Hindlimb muscle (tissue), 1 donor: ENCODE results near the gene TIMP2. TPM values are rescaled to one million over a fixed set of nuclear protein-coding genes. Genes with fewer than 3 reads are reported as not detected.
"Not testable (repeated sequence)": the region's sequence is repeated elsewhere in the genome, so short reads cannot be mapped to it uniquely, and the experiment has no call there.

ENCODE experiments used
- DNase-seq: peaks from one replicate; pipeline ENCODE4 v3.0.0-alpha.2; 2013
- polyA plus RNA-seq: library from polyadenylated mRNA; unstranded; fragments of 120-200 nt; gene quantifications from one replicate; pipeline ENCODE4 v1.2.1, GENCODE V29; 2013; ENCODE audit not compliant: insufficient read length

TIMP2 gene
- polyA plus RNA-seq, 1 donor: 185 TPM

DNA sequence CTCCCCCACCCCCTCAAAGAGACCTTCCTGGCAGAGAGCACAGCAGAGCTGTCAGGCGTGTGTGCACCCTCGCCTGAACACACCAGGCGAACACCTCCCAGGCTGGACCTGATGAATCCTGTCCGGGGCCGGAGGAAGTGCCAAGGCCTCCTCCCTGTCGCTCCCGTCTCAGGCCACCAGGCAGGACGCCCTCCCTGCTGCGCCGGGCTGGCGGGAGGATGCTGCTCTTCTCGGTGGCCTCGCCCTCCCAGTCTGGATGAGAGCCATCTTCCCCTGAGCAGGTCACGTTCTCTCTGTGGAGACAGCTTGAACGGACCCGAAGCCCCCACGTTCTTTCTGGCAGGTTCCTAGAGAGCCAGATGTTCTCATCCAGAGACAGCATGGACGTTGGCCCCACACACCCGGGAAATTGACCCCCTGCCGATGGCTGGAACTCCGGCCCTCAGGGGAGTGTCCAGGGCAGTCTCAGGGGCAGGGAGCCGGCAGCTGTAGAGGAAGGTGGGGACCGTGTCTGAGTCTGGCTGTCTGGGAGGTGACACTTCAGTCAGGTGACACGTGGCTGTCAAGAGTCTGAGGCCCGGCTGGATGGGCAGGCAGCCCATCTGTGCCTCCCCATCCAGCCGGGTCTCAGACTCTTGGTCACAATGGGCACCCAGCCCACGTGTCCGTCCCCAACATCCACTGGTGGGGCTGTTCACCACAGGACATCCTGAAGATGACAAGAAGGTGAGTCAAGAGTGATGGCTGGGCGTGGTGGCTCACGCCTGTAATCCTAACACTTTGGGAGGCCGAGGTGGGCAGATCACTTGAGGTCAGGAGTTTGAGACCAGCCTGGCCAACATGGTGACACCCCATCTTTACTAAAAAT, 5.0 kb upstream of the TIMP2 start:
- no peak for DNase-seq

DNA sequence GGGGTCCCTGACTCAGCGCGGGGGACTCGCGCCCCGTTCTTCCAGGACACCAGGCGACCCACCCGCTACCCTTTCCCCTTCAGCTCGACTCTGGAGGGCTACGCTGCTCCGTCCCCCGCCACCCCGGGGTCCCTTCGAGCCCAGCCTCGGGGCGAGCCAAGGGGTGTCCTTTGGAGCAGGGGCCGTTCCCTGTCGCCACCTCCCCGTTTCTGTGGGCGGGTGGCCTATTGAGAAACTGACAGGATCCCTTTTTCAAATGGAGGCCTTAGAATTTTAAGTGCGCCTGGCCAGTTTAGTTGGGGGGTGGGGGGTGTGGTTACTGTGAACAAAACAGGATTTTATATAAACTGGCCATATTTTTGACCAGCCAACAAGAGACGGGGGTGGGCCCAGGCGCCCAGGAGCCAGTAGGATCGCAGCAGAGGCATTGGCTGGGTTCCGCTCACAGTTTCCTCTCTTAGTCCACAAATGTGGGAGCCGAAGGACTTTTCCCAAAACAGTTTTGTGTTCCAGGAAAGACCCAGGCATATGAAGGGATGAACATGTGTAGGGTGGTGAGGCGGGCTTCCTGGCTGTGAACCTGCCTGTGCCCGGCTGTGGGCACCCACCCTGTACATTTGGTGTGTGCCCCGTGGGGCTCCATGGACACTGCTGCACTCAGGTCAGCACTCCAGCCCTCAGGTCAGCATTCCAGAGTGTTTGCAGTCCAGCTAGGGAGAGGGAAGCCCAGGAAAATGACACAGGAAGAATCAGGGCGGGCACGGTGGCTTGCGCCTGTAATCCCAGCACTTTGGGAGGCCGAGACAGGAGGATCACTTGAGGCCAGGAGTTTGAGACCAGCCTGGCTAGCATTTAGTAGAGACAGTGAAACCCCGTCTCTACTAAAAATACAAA, 722 bp upstream of the TIMP2 start:
- peak; percentile 88 for DNase-seq

DNA sequence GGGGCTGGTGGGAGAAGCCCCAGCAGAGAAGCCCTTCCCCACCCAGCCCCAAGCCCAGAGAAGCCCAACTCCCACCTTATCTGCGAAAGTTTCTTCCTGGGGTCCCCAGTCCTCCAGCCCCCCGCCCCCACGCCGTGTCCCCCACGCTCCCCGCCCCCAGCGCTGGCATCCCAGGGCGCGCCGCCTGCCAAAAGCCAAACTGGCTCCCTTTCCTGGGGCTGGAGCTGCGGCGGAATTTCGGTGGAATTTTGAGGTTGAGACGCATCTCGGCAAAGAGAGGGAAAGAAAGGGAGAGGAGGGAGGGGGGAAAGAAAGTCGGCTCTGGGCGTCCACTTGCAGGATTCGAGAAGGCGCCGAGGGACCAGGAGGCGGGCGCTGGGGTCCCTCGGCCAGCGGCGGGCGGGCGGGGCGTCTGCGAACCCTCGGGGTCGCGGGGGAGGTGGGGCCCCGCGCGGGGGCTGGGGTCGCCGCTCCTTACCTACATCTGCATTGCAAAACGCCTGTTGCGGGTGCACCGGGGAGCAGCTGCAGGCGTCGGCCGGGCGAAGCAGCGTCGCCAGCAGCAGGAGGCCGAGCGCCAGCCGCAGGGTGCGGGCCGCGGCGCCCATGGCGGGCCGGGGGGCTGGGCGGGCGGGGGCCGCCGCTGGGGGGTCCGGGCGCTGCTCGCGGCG, 571 bp downstream of the TIMP2 start:
- no peak for DNase-seq

DNA sequence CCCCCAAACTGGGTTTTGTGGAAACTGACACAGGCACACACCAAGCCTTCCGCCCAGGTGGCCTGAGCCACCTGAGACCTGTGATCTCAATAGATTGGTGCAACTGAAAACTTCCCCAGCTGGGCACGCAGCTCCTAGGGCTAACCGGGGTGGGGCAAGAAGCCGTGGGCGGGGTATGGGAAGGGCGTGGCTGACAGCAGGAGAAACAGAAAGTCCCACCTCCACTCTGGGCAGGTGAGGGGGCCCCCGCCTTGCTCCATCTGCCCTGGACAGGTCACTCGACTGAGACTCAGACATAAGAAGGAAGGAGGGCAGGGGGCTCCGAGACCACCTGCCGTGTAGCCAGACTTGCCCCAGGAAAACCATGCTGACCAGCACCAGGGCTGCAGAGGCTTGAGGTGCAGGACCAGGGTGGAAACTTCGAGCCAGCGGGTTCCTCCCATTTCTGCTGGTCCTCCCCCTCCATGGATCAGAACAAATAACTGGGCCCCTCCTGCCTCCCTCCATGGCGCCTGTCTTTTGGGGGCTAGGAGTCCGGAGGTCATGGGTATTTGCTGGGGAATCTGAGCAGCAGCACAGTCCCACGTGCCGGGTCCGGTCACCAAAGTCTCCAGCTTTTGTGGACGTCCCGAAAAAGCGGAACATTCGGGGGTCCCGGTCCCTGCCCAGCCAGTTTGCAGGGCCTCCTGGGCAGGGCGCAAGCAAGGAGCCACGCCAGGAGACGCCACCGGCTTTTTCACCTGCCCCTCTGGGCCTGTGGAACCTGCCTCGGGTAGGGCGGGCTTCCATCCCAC, 1.3 kb downstream of the TIMP2 start:
- DNase-seq: no peak

DNA sequence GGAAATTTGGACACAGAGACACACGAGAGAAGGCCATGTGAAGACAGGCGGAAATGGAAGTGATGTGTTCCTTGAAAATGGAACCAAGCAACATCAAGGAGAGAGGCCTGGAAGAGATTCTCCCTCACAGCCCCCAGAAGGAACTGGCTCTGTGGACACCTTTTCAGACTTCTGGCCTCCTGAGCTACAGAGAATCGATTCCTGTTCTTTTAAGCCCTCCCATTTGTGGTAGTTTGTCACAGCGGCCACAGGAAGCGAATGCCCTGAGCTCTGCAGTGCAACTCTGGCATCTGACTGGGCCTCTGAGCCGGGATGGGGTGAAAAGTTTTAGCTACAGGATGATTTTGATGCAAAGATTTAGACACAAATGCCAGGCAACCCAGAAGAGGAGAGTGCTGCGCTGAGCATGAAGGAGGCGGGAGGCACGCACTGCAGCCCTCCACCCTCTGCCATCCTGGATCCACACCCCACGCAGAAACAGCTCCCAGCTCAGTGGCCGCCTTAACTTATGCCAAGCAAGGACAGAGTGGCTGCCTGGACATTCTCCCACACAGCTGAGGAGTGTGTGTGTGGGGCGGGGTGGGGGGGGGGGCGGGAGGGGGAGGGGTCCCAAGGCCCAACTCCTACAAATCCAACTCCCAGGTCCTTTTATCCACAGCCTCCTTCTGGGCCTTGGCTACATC, 2.2 kb downstream of the TIMP2 start:
- DNase-seq: no peak

DNA sequence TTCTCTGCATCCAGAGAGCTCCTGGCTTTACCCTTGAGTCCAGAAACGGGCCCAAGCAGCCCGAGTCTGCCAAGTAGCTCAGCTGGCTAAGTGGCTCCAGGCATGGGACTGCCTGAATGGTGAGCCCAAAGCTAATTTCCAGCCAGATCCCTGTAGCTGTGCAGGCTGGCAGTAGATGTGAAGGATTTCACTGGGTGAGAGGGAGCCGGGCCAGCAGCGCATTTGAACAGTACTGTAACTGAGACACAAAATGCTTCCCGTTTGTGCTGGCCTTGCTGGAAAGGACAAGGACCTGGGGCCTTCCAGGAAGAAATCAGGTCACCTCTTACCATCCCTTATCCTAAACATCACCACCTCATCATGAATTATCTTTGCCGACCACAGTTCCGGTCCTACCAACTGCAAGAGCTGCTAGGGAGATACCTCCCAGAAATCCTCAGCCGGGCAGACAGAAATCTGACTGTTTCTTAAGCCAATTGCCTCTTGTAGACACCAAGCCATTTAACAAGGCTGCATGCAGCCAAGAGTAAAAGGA, 3.7 kb downstream of the TIMP2 start:
- DNase-seq: no peak

DNA sequence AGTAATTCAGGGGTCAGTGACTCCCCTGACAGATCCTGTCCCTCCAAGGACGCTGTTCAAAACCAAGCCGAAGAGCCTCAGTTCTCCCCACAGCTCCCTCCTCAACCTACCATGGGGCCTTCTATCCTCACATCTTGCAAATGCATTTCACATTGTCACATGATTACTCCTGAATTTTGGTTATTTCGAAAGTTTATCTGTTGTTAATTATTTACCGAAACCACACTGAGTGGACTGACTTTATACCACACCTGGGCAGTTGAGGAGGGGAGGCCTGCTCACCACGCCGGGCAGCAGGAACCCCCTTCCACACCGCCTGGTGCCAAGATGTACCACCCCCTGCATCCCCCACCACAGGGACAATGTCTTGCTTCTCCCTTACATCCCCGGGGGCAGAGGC, 4.7 kb downstream of the TIMP2 start:
- DNase-seq: no peak

DNA sequence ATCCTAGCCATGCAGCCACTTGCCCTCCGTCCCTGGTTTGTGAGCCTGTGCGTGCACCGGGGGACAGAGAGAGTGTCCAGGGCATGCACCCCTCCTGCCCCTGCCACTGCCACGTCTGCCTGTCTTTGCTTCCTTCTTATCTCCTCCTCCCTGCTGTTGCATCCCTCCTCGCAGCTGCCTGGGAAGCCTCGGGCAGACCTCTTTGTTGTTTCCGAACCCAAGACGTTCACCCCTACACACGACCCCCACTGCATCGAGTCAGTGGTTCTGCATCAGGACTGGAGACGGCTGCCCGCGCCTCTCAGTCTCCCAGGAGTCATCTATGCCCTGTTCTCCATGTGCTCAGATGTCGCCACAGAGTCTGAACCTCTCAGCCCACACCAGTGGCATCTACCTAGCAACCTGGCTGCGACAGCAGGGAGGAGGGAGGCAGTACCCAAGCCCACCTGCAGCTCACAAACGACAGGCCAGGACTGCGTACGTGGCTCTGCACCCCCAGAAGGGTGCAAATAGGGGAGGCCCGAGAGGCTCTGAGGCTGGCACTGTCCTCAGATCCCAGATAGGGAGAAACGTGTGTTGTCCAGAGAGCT, 5.2 kb downstream of the TIMP2 start:
- DNase-seq: no peak

DNA sequence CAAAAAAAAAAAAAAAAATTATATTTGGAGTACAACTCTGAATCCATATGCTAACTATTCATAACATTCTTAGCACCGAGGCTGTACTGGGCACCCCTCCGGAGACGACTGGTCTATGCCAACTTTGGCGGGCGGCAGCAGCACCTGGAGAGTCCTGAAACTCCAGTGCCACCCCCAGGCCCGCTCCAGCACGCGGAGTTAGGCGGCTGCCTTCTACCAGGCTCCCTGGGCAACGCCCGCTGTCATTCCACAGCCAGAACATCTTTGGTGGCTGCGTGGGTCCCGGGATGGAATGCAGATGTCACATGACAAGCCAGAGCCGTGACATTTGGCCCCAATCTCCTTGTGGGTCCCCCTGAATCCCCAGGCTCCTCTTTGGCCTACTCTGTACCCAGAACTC, 6.2 kb downstream of the TIMP2 start:
- no peak for DNase-seq

DNA sequence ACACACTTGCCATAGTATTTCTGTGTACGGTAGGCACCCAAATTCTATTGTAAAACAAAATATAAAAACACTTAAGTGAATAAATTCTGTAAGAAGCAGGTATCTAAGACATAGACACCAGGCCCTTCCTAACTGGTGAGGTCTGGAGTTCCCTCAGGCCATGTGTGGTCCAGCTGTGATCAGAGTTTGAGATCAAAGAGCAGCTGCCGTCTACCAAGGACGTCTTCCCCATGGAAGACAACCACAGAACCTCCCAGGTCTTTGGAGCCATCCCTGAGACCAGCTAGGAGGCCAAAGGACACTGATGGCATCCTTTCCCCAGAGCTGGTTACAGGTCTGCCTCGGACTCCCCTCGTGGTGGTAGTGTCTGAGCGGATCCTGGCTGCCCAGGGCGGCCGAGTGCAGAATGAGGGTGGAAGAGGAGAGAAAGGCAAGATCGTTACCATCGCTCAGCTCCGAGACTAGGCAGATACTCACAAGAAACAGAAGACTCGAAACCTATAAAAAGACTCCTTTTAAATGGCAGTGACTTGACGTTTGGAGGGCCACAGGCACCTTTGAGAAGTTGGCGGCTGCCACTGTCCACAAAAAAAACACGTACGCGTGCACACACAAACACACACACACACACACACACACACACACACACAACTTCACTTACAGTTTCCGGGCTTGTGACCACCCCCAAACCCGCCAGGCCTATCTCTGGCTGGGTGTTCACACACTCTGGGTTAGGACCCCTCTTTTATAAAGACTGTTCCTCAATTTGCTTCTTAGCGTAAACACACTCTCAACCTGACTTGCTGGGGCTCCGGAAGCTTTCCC, 7.5 kb downstream of the TIMP2 start:
- no peak for DNase-seq

DNA sequence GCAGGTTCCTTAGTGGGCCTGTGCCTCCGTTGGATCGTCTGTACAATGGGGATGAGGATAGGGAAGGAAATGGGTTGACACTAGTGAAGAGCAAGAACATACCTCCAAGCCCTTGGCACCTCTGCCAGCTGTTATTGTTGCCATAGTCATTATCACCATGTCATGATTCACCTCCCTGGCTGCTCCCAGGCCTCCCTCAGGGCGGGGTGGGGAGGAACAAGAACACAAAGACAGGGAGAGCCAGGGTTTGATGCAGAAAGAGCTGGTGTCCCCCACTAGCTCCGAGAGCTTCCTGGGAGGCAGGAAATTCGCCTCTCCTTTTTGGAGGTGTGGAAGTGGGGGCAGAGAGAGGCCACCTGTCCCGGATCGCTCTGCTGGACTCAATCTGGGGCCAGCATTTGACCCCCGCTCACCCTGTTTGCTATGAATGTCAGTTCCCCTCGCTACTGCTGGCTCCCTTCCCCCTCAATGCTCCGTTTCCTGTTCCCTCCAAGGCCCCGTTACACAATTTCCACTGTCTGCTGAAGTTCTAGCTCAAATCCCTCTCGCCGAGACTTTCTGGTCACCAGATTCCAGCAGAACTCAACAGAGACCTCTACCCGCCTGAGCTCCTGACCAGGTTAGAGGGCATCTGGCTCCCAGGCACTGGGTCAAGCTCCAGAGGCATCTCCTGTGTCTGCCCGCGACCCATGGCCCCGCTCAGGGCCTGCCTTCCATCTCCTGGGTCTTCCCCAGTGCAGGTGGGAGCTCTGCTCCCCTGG, 9.1 kb downstream of the TIMP2 start:
- no peak for DNase-seq

DNA sequence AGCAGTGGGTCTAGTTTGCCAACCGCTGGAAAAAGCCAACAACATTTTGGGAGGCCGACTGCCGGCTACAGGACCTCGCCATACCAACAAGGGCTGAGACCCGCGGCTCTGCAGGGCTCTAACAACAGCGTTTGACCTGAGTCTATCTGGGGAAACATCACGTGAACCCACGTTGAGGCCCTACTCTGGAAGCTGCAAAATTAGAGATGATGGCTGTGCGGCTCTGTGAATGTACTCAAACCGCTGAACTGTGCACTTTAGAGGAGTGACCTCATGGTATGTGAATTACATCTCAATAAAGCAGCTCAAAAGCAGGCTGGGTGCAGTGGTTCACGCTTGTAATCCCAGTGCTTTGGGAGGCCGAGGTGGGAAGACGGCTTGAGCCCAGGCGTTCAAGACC, 12.1 kb downstream of the TIMP2 start:
- DNase-seq: no peak

DNA sequence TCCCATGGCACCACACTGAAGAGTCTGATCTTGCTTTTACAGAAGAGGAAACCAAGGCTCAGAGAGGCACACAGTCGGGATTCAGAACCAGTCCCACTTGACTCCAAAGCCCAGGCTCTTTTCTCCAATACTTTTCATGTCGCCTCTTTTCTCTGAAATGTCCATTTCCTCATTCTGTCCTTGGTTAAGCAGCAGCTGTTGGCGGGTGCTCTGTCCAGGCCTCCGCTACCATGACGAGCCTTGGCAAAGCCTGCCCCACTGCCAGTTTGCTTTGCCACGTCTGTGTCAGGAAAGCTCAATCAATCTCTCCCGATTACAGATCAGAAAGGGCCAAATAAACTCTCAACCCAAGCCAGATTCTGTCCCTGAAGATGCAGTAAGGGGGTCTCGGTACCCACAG, 13.1 kb downstream of the TIMP2 start:
- no peak for DNase-seq

DNA sequence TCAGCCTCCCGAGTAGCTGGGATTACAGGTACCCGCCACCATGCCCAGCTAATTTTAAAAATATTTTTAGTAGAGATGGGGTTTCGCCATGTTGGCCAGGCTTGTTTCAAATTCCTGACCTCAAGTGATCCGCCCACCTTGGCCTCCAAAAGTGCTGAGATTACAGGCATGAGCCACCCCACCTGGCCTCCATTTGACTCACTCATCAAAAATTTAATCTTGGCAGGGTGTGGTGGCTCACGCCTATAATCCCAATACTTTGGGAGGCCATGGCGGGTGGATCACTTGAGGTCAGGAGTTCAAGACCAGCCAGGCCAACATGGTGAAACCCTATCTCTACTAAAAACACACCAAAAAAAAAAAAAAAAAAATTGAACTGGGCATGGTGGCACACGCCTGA, 13.6 kb downstream of the TIMP2 start:
- DNase-seq: not testable (repeated sequence)

DNA sequence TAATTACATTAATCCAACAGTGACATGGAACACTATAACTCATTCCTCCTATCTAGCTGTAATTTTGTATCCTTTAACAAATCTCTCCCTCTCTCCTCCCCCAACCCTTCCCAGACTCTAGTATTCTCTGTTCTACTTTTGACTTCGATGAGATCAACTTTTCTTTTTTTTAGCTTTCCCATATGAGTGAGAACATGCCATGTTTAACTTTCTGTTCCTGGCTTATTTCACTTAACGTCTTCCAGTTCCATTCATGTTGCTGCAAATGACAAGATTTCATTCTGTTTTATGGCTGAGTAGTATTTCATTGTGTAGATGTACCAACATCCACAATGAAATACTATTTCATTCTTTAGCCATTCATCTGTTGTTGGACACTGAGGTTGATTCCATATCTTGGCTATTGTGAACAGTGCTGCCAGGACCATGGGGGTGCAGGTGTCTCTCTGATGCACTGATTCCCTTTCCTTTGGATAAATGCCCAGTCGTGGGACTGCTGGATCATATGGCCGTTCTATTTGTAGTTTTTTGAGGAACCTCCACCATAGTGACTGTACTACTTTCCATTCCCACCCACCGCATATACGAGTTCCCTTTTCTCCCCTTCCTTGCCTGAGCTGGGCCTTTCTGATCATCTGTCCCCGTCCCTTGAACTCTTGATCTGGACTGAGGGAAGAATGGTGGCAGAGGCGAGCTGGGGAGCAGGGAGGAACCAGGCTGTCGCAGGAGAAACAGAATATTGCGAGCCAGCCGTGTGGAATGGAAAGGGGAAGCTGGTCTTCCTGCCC, 14.5 kb downstream of the TIMP2 start:
- DNase-seq: no peak

DNA sequence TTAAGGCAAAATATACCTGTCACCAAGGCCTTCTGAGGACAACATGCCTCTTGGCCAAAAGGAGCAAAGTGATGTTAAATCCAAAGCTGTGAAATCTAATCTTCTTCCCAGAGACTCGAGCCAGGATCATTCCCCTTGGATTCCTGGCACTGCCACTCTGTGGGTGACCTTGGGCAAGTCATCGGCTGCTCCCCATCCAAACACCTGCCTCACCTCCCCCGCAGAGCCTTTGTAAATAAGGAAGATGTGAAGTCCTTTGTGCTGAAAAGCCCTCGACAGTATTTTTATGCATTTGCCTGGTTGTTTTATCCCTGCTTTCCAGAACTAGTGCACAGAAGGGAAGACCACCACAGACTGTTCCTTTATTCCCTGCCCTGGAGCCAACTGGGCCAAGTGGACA, 16.8 kb downstream of the TIMP2 start:
- DNase-seq: no peak

DNA sequence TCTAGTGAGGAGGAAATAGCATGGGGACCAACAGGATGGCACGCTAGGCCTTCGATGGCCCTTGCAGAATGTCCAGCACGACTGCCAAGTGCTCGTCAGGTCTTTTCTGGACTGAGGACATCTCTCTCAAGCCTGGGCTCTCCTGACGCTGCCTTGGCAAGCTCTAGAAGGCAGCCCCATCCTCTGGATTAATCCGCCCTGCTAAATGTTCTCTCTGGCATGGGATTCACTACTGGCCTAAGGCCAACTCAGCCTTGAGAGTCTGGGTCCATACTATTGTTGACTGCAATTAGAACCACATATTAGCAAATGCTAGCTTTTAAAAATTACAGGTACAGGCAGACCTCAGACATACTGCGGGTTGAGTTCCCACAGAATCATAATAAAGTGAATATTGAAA, 19.6 kb downstream of the TIMP2 start:
- DNase-seq: no peak

DNA sequence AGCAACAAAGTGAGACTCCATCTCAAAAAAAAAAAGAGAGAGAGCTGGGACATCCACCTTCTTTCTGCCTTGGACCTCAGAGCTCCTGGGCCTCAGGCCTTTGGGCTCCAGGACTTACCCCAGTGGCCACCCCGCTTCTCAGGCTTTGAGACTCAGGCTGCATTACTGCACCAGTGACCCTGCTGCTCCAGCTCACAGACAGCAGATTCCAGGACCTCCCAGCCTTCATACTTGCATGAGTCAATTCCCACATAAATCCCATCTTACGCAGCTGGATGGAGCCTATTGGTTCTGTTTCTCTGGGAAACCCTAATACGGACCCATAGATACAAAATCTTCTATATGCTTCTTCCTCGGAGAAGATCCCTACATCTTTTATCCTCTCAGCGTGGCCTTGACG, 20.1 kb downstream of the TIMP2 start:
- DNase-seq: no peak
